A549 (cell line): ENCODE results near the gene ADAM8. TPM values are rescaled to one million over a fixed set of nuclear protein-coding genes. Genes with fewer than 3 reads are reported as not detected.

Experiments
- ATAC-seq, 2 experiments: fragments of 200-7000 bp in 1 of 2; fragments of >200 bp in 1 of 2; cut with Nextera tagmentation in 1 of 2; cut with Tn5 transposase in 1 of 2; 3 replicates each; pipeline versions ENCODE4 v1.8.0 to v1.9.1; 2018 to 2020; ENCODE audit warnings: mild to moderate bottlenecking in 1 of 2, moderate library complexity in 1 of 2
- CTCF ChIA-PET: fragments of 300-600 bp; sonication (Branson Sonifier 250); formaldehyde crosslinking; extraction: SDS; loops from one replicate; lab custom pipeline; 2021; ENCODE audit warnings: antibody characterized with exemption, inconsistent platforms; lab: Yijun Ruan, JAX
- POLR2A ChIA-PET: fragments of 350-600 bp; formaldehyde crosslinking; extraction: SDS; loops from one replicate; lab custom pipeline; 2021; ENCODE audit warnings: antibody characterized with exemption, inconsistent platforms; lab: Yijun Ruan, JAX
- DNase-seq, 2 experiments: peaks; one replicate each; pipeline versions ENCODE4 v3.0.0 to v3.0.0-alpha.2; 2011 to 2016; ENCODE audit warnings: low read depth in 1 of 2, low spot score in 1 of 2
- FAIRE-seq: peaks from 2 replicates; lab custom pipeline; 2011; peaks lifted over from hg19 to GRCh38; lab: Jason Lieb, UNC
- H3K27ac ChIP-seq, 2 experiments: fragments of >200 bp; sonication (Bioruptor Twin); formaldehyde crosslinking; 3 replicates each; pipeline ENCODE4 v1.5.1; 2016 to 2017
- H3K4me1 ChIP-seq: fragments of >200 bp; sonication (Bioruptor Twin); formaldehyde crosslinking; 3 replicates; pipeline ENCODE4 v1.6.1; 2016
- H3K4me2 ChIP-seq: fragments of >200 bp; sonication (Bioruptor Twin); formaldehyde crosslinking; 3 replicates; pipeline ENCODE4 v1.6.1; 2016
- H3K4me3 ChIP-seq: fragments of >200 bp; sonication (Bioruptor Twin); formaldehyde crosslinking; 3 replicates; pipeline ENCODE4 v1.5.1; 2016
- H3K9me3 ChIP-seq: fragments of >200 bp; sonication (Bioruptor Twin); formaldehyde crosslinking; 3 replicates; pipeline ENCODE4 v1.6.1; 2016
- BHLHE40 ChIP-seq: IDR thresholded peaks from 2 replicates; pipeline ENCODE4 v1.6.1; 2012; ENCODE audit warnings: low read depth, low read length, inconsistent platforms
- CBX8 ChIP-seq: fragments of 200-600 bp; sonication (generic); IDR thresholded peaks from 2 replicates; pipeline ENCODE4 v1.6.1; 2016
- CEBPB ChIP-seq, 2 experiments: fragments of >200 bp in 1 of 2; sonication (Bioruptor Twin) in 1 of 2; formaldehyde crosslinking in 1 of 2; IDR thresholded peaks; 2 replicates each; pipeline ENCODE4 v1.6.1; 2012 to 2016
- CHD4 ChIP-seq: fragments of 200-600 bp; sonication (generic); IDR thresholded peaks from 2 replicates; pipeline ENCODE4 v1.6.1; 2016; ENCODE audit warnings: antibody characterized with exemption, mild to moderate bottlenecking, borderline replicate concordance
- E2F6 ChIP-seq: IDR thresholded peaks from 2 replicates; pipeline ENCODE4 v1.6.1; 2012; ENCODE audit warnings: low read depth, borderline replicate concordance
- EHMT2 ChIP-seq: fragments of 200-600 bp; sonication (generic); IDR thresholded peaks from 2 replicates; pipeline ENCODE4 v1.6.1; 2016; ENCODE audit warnings: antibody characterized with exemption, low read depth, mild to moderate bottlenecking, moderate library complexity
- ELK1 ChIP-seq: fragments of 150-350 bp; IDR thresholded peaks from 2 replicates; pipeline ENCODE4 v1.6.1; 2014; ENCODE audit warnings: low read depth, mild to moderate bottlenecking, low read length
- EP300 ChIP-seq, 2 experiments: fragments of >200 bp; sonication (Bioruptor Twin); formaldehyde crosslinking; IDR thresholded peaks; 2 replicates in 1 of 2; 3 replicates in 1 of 2; pipeline ENCODE4 v1.6.1; 2016 to 2017
- HEYL ChIP-seq: fragments of 250-450 bp; sonication (Bioruptor Pico); IDR thresholded peaks from 2 replicates; pipeline ENCODE4 v1.8.0; 2021; ENCODE audit warnings: mild to moderate bottlenecking, moderate library complexity
- HMGXB4 ChIP-seq: fragments of 250-450 bp; sonication (Bioruptor Pico); IDR thresholded peaks from 2 replicates; pipeline ENCODE4 v1.5.0; 2021; ENCODE audit warnings: mild to moderate bottlenecking, moderate library complexity, borderline replicate concordance
- JUN ChIP-seq, 2 experiments: fragments of >200 bp; sonication (Bioruptor Twin); formaldehyde crosslinking; IDR thresholded peaks; 2 replicates in 1 of 2; 3 replicates in 1 of 2; pipeline ENCODE4 v1.6.1; 2016 to 2017
- MAX ChIP-seq: IDR thresholded peaks from 2 replicates; pipeline ENCODE4 v1.6.1; 2012
- MAZ ChIP-seq: fragments of 150-350 bp; IDR thresholded peaks from 2 replicates; pipeline ENCODE4 v1.6.1; 2014; ENCODE audit warnings: antibody characterized with exemption, low read depth, low read length, borderline replicate concordance
- NFE2L2 ChIP-seq: fragments of 150-350 bp; conservative IDR thresholded peaks from 2 replicates; pipeline ENCODE4 v1.6.1; 2014; ENCODE audit warnings: low read length
- NR3C1 ChIP-seq: fragments of >200 bp; sonication (Bioruptor Twin); formaldehyde crosslinking; IDR thresholded peaks from 3 replicates; pipeline ENCODE4 v1.6.1; 2017
- PHF8 ChIP-seq: fragments of 200-600 bp; sonication (generic); IDR thresholded peaks from 2 replicates; pipeline ENCODE4 v1.6.1; 2016; ENCODE audit warnings: low read depth, mild to moderate bottlenecking, antibody characterized with exemption, moderate library complexity, borderline replicate concordance
- POLR2A ChIP-seq: IDR thresholded peaks from 2 replicates; pipeline ENCODE4 v1.6.1; 2012; ENCODE audit warnings: mild to moderate bottlenecking, low read length
- RAD21 ChIP-seq, 2 experiments: fragments of >200 bp in 1 of 2; sonication (Bioruptor Twin) in 1 of 2; formaldehyde crosslinking in 1 of 2; IDR thresholded peaks in 1 of 2; conservative IDR thresholded peaks in 1 of 2; 2 replicates in 1 of 2; 3 replicates in 1 of 2; pipeline ENCODE4 v1.6.1; 2012 to 2018; ENCODE audit warnings: inconsistent platforms in 1 of 2
- RARB ChIP-seq: fragments of 250-450 bp; sonication (Bioruptor Pico); IDR thresholded peaks from 2 replicates; pipeline ENCODE4 v1.8.0; 2021; ENCODE audit warnings: mild to moderate bottlenecking, moderate library complexity
- RCOR1 ChIP-seq: fragments of 150-350 bp; IDR thresholded peaks from 2 replicates; pipeline ENCODE4 v1.6.1; 2014; ENCODE audit warnings: antibody characterized with exemption, low read length, low read depth
- RNF2 ChIP-seq: fragments of 200-600 bp; sonication (generic); IDR thresholded peaks from 2 replicates; pipeline ENCODE4 v1.6.1; 2016; ENCODE audit warnings: low read depth, mild to moderate bottlenecking, antibody characterized with exemption, moderate library complexity, borderline replicate concordance
- TFCP2L1 ChIP-seq: fragments of 250-450 bp; sonication (Bioruptor Pico); IDR thresholded peaks from 2 replicates; pipeline ENCODE4 v1.5.0; 2021; ENCODE audit warnings: mild to moderate bottlenecking
- TP53 ChIP-seq: fragments of 250-450 bp; sonication (Bioruptor Pico); IDR thresholded peaks from 2 replicates; pipeline ENCODE4 v1.5.0; 2021; ENCODE audit warnings: mild to moderate bottlenecking, moderate library complexity
- USF2 ChIP-seq: fragments of 450-650 bp; IDR thresholded peaks from 2 replicates; pipeline ENCODE4 v1.6.1; 2014; ENCODE audit warnings: antibody characterized with exemption
- ZFP36 ChIP-seq: fragments of 450-650 bp; IDR thresholded peaks from 2 replicates; pipeline ENCODE4 v1.6.1; 2014; ENCODE audit warnings: borderline replicate concordance; ENCODE audit not compliant: partially characterized antibody
- WGBS: methylation state at CpG from one replicate; pipeline ENCODE4 v1.1.6; 2017; ENCODE audit errors: missing lambda C conversion rate; 5-methylcytosine and 5-hydroxymethylcytosine counted together
- polyA plus RNA-seq, 4 experiments: library from polyadenylated mRNA; depleted of rRNA in 3 of 4; stranded (reverse); fragments of >200 nt; fragmentation: RNase III in 1 of 4; extraction: RNeasy Plus Mini Kit Qiagen cat#74134 plus additional on column Dnase treatment in 1 of 4; gene quantifications; 2 replicates in 3 of 4; 3 replicates in 1 of 4; pipeline ENCODE4 v1.2.3, GENCODE V29; 2011 to 2017
- TF ChIP-seq, protein P1 (sequence below): fragments of >200 bp; sonication (Bioruptor Twin); formaldehyde crosslinking; IDR thresholded peaks from 3 replicates; pipeline ENCODE4 v1.6.1; 2016
- TF ChIP-seq, protein P2 (sequence below): IDR thresholded peaks from 2 replicates; pipeline ENCODE4 v1.6.1; 2012
- TF ChIP-seq, protein P3 (sequence below): fragments of 250-450 bp; sonication (Bioruptor Pico); IDR thresholded peaks from 2 replicates; pipeline ENCODE4 v1.5.0; 2020; ENCODE audit warnings: low read depth, mild to moderate bottlenecking, moderate library complexity

Gene ADAM8
- polyA plus RNA-seq, 2 of the 4 experiments (the other 2 are of a cell fraction) = 1.4 to 4.1 TPM

DNA sequence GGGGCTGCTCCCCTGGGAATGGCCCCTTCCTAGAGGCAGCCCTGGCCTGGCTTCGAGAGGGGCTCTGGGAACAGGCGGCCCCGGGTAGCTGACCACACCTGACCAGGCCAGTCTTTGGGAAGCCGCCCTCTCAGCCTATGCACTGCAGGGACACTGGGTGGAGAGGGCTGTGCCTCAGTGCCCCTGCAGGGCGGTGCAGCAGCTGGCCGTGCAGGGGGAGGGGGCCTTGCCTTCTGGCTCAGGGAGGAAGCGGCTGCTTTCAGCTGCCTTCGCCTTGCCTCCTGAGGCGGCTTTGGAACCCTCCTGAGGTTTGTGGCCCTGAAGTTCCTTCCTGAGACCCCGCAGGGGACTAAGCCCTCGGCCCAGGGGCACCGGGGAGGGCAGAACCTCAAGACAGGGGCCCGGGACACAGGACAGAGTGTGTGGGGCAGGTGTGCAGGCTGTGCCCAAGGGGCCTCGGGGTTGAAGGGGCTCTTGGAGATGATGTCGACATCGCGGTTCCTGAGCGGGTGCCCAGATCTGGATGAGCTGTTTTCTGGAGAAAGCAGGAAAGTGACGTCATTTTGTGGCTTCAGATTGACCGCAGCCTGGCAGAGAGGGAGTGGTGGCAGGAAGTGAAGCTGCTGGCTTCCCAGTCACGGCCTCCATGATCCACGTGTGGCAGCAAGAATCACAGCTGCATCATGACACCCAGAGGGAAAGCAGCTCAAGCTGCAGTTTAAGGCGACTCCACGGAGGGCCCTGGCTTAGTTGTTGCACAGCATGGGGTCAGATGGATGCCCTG is 17.7 kb downstream of the ADAM8 start:
- 49% methylated on average over 12 of the region's 24 CpGs for whole genome bisulfite sequencing
- DNase-seq (peak; percentile 77 to 88), ATAC-seq (peak; percentile 7 to 28), FAIRE-seq (no peak)
- Histone ChIP-seq H3K27ac (peak overlapping the region; percentile 80 to 91), H3K4me1 (peaks cover 42% of the 10 kb centered on the region), H3K4me3 (no peak overlapping the region), H3K4me2 (peak overlapping the region; percentile 78), H3K9me3 (no peaks in the 10 kb centered on the region)
- CTCF ChIA-PET = interaction anchor here (0.6 to 4.0 kb wide), 12 partner anchors 13 to 116 kb away, joined by 3 to 22 read pairs (median 5); no protein-coding TSS in a partner anchor
- POLR2A ChIA-PET = interaction anchor here (1.1 kb wide), 1 partner anchor 49 kb away, joined by 3 read pairs; no protein-coding TSS in a partner anchor
- TF ChIP-seq, protein P1, sequence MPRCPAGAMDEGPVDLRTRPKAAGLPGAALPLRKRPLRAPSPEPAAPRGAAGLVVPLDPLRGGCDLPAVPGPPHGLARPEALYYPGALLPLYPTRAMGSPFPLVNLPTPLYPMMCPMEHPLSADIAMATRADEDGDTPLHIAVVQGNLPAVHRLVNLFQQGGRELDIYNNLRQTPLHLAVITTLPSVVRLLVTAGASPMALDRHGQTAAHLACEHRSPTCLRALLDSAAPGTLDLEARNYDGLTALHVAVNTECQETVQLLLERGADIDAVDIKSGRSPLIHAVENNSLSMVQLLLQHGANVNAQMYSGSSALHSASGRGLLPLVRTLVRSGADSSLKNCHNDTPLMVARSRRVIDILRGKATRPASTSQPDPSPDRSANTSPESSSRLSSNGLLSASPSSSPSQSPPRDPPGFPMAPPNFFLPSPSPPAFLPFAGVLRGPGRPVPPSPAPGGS = no peak
- TF ChIP-seq, protein P2, sequence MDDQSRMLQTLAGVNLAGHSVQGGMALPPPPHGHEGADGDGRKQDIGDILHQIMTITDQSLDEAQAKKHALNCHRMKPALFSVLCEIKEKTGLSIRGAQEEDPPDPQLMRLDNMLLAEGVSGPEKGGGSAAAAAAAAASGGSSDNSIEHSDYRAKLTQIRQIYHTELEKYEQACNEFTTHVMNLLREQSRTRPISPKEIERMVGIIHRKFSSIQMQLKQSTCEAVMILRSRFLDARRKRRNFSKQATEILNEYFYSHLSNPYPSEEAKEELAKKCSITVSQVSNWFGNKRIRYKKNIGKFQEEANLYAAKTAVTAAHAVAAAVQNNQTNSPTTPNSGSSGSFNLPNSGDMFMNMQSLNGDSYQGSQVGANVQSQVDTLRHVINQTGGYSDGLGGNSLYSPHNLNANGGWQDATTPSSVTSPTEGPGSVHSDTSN = no peak
- TF ChIP-seq MAZ (no peak), RARB (no peak), CBX8 (no peak), EP300 (IDR thresholded peaks at IDR 0.05) (no peak), HMGXB4 (CRISPR knock-in tag) (no peak), ZFP36 (no peak), TFCP2L1 (CRISPR knock-in tag) (no peak), TP53 (CRISPR knock-in tag) (no peak), BHLHE40 (no peak), E2F6 (peak; percentile 38; the same call in 1 of the 2 replicates), RCOR1 (no peak), MAX (peak; percentile 74), HEYL (no peak), ELK1 (no peak), PHF8 (no peak), NFE2L2 (no peak), NR3C1 (no peak), EHMT2 (no peak), RAD21 (conservative IDR thresholded peaks at IDR 0.05 in 1 of 2, IDR thresholded peaks at IDR 0.05 in 1 of 2) (no peak), POLR2A (no peak), USF2 (peak; percentile 25; the same call in 1 of the 2 replicates), RNF2 (no peak), CEBPB (IDR thresholded peaks at IDR 0.05) (peak in 1 of 2 experiments; percentile 25; a peak in 2 of 4 replicates), CHD4 (no peak), JUN (IDR thresholded peaks at IDR 0.05) (peak in 1 of 2 experiments; percentile 27; a peak in 1 of 5 replicates)
- TF ChIP-seq, protein P3, sequence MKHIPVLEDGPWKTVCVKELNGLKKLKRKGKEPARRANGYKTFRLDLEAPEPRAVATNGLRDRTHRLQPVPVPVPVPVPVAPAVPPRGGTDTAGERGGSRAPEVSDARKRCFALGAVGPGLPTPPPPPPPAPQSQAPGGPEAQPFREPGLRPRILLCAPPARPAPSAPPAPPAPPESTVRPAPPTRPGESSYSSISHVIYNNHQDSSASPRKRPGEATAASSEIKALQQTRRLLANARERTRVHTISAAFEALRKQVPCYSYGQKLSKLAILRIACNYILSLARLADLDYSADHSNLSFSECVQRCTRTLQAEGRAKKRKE (CRISPR knock-in tag) = no peak
